Endothelial cell (in vitro differentiated cells): ENCODE data around the gene CACYBP. TPM values are rescaled to one million over a fixed set of nuclear protein-coding genes. Genes with fewer than 3 reads are reported as not detected.

Source experiments
- DNase-seq: peaks from one replicate; pipeline ENCODE4 v3.0.0; 2021; ENCODE audit warnings: low spot score
- H3K27ac Mint-ChIP-seq: one replicate; pipeline ENCODE4 v1.8.0; 2021; ENCODE audit warnings: mixed read lengths, inconsistent platforms; ENCODE audit not compliant: unreplicated experiment
- H3K27me3 Mint-ChIP-seq: one replicate; pipeline ENCODE4 v1.8.0; 2021; ENCODE audit warnings: mild to moderate bottlenecking, moderate library complexity, mixed read lengths, inconsistent platforms; ENCODE audit not compliant: unreplicated experiment
- H3K36me3 Mint-ChIP-seq: one replicate; pipeline ENCODE4 v1.8.0; 2021; ENCODE audit warnings: mild to moderate bottlenecking, low read depth, mixed read lengths, inconsistent platforms; ENCODE audit not compliant: unreplicated experiment
- H3K4me1 Mint-ChIP-seq: one replicate; pipeline ENCODE4 v1.8.0; 2021; ENCODE audit warnings: mild to moderate bottlenecking, mixed read lengths, inconsistent platforms; ENCODE audit not compliant: unreplicated experiment
- H3K4me3 Mint-ChIP-seq: one replicate; pipeline ENCODE4 v1.8.0; 2021; ENCODE audit warnings: mild to moderate bottlenecking, mixed read lengths, inconsistent platforms; ENCODE audit not compliant: unreplicated experiment
- H3K9me3 Mint-ChIP-seq: one replicate; pipeline ENCODE4 v1.8.0; 2021; ENCODE audit warnings: mixed read lengths, inconsistent platforms; ENCODE audit not compliant: unreplicated experiment
- total RNA-seq: library from RNA; stranded (reverse); fragmentation: NEBNext Ultra II Directional; extraction: Animal tissue kit (Norgen Biotek cat#: 25700); gene quantifications from one replicate; pipeline ENCODE4 v1.2.1, GENCODE V29; 2021; ENCODE audit not compliant: unreplicated experiment
- TF ChIP-seq, protein P1 (sequence below): fragments of 200-600 bp; sonication (generic); IDR thresholded peaks from one replicate; pipeline ENCODE4 v1.5.0; 2021; ENCODE audit warnings: antibody characterized with exemption; ENCODE audit not compliant: unreplicated experiment

The CACYBP gene
- total RNA-seq, 1 donor from 2014 or later: 95.0 TPM

DNA sequence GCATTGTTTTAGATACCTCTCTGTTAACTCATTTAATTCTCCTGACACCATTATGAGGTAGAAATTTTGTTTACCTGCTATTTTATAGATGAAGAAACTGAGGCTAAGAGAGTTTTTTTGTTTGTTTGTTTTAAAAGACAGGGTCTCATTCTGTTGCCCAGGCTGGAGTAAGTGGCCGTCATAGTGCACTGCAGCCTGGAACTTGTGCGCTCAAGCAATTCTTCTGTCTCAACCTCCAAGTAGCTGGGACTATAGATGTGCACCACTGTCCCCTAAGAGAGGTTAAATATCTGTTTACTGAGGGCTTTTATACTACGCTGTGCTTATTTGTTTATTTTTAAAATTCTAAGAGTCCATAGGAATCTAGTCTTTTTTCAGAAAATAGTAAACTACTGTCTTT lies 43.7 kb upstream of the CACYBP start:
- DNase-seq: no peak
- TF ChIP-seq, protein P1, sequence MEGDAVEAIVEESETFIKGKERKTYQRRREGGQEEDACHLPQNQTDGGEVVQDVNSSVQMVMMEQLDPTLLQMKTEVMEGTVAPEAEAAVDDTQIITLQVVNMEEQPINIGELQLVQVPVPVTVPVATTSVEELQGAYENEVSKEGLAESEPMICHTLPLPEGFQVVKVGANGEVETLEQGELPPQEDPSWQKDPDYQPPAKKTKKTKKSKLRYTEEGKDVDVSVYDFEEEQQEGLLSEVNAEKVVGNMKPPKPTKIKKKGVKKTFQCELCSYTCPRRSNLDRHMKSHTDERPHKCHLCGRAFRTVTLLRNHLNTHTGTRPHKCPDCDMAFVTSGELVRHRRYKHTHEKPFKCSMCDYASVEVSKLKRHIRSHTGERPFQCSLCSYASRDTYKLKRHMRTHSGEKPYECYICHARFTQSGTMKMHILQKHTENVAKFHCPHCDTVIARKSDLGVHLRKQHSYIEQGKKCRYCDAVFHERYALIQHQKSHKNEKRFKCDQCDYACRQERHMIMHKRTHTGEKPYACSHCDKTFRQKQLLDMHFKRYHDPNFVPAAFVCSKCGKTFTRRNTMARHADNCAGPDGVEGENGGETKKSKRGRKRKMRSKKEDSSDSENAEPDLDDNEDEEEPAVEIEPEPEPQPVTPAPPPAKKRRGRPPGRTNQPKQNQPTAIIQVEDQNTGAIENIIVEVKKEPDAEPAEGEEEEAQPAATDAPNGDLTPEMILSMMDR: no peak
- no peak overlapping the region for H3K4me3 Mint-ChIP-seq
- H3K27me3 Mint-ChIP-seq: no peaks in the 10 kb centered on the region
- no peaks in the 10 kb centered on the region for H3K9me3 Mint-ChIP-seq
- no peaks in the 10 kb centered on the region for H3K4me1 Mint-ChIP-seq
- H3K27ac Mint-ChIP-seq: no peak overlapping the region
- no peaks in the 10 kb centered on the region for H3K36me3 Mint-ChIP-seq

DNA sequence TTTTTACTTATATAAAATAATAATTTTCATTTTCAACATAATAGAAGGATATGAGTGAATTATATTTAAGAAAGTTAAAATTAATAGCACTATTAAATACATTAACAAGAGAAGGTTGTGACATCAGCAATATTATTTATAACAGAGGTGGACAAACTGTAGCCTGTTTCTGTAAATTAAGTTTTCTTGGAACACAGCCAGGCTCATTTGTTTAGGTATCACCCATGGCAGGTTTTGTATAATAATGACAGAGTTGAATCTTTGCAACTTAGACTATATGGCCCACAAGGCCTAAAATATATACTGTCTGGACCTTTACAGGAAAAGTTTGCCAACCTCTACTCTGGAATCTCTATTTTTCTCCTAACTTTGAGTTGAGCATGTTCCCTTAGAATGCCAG lies 42.8 kb upstream of the CACYBP start:
- Mint-ChIP-seq H3K27me3 (no peaks in the 10 kb centered on the region), H3K36me3 (no peaks in the 10 kb centered on the region), H3K27ac (no peak overlapping the region), H3K9me3 (no peaks in the 10 kb centered on the region), H3K4me1 (no peaks in the 10 kb centered on the region), H3K4me3 (no peak overlapping the region)
- TF ChIP-seq, protein P1: no peak
- DNase-seq: no peak

DNA sequence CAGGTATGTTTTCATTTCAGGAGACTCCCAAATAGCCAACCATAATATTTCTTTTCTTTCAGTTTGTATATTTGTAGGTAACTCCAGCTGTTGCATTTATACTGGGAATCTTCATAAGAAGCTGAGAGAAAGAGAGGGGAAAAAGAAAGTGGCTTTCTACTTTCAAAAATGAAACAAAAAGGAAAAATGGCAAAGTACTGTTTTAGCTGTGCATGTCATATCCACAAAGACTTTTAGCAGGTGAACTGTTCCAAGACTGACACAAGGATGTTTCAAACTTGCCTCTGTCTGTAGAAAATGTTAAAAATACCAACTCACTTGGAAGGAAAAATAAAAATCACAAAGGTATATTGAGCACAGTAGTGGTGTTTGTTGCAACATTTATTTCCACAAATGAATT lies 41.9 kb upstream of the CACYBP start:
- no peak overlapping the region for H3K4me3 Mint-ChIP-seq
- DNase-seq: no peak
- no peaks in the 10 kb centered on the region for H3K4me1 Mint-ChIP-seq
- no peaks in the 10 kb centered on the region for H3K9me3 Mint-ChIP-seq
- H3K27me3 Mint-ChIP-seq: no peaks in the 10 kb centered on the region
- H3K36me3 Mint-ChIP-seq: no peaks in the 10 kb centered on the region
- TF ChIP-seq, protein P1: no peak
- no peak overlapping the region for H3K27ac Mint-ChIP-seq

DNA sequence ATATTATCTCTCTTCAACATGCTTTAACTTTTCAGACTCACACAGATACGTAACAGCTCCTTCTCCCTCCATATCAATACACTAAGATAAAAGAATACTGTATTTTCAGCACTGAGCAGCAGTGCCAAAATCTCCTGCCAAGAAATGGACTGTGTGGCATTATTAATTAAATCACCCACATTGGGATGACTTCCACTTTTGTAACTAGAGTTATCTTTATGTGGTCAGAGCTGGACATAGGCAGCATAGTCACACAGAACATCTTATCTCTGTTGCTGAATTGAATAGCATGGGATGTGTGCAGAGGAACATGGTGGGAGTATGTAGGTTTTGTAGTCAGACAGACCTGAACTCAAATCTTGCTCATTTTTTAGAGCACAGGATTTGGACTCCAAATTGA lies 41.4 kb upstream of the CACYBP start:
- TF ChIP-seq, protein P1: no peak
- H3K27ac Mint-ChIP-seq: no peak overlapping the region
- no peaks in the 10 kb centered on the region for H3K4me1 Mint-ChIP-seq
- no peak for DNase-seq
- H3K36me3 Mint-ChIP-seq: no peaks in the 10 kb centered on the region
- H3K27me3 Mint-ChIP-seq: no peaks in the 10 kb centered on the region
- H3K9me3 Mint-ChIP-seq: no peaks in the 10 kb centered on the region
- H3K4me3 Mint-ChIP-seq: no peak overlapping the region

GRCh38 chr1:174960362-174960761 lies 39.4 kb upstream of the CACYBP start:
- H3K4me1 Mint-ChIP-seq: peaks cover 12% of the 10 kb centered on the region
- peaks cover 1% of the 10 kb centered on the region for H3K27me3 Mint-ChIP-seq
- H3K4me3 Mint-ChIP-seq: no peak overlapping the region
- no peak overlapping the region for H3K27ac Mint-ChIP-seq
- TF ChIP-seq, protein P1: no peak
- H3K36me3 Mint-ChIP-seq: no peaks in the 10 kb centered on the region
- no peaks in the 10 kb centered on the region for H3K9me3 Mint-ChIP-seq
- DNase-seq: no peak
